Stimulated activated CD8-positive, alpha-beta memory T cell treated with anti-CD3 and anti-CD28 coated beads, Interleukin-2, amount 100 ng/mL, for 1 hour (primary cell): ENCODE measurements around the gene ARHGAP25.
A peak's percentile ranks its signal among the peaks of the same experiment; 100 is the strongest.

Source experiments
- DNase-seq, 2 donors: peaks; one replicate each; pipeline ENCODE4 v3.0.0-alpha.2; 2020; ENCODE audit warnings: low read depth in 2 of 2

Gene ARHGAP25

GRCh38 chr2:68829749-68830148 is 95.1 kb downstream of the ARHGAP25 start:
- no peak for DNase-seq

GRCh38 chr2:68831686-68832232 is 97.1 kb downstream of the ARHGAP25 start:
- DNase-seq, result no peak

GRCh38 chr2:68832233-68832869 is 97.7 kb downstream of the ARHGAP25 start:
- peak; percentile 12 for DNase-seq

- DNase-seq, result no peak
Measured at GRCh38 chr2:68833162-68833561, 98.6 kb downstream of the ARHGAP25 start.

- DNase-seq, result no peak
Measured at GRCh38 chr2:68834737-68835376, 100.2 kb downstream of the ARHGAP25 start.

GRCh38 chr2:68835621-68836020 is 101.0 kb downstream of the ARHGAP25 start:
- no peak for DNase-seq

GRCh38 chr2:68837164-68837860 is 102.7 kb downstream of the ARHGAP25 start:
- peak; percentile 38 to 41 for DNase-seq

GRCh38 chr2:68837861-68838341 is 103.3 kb downstream of the ARHGAP25 start:
- DNase-seq, result no peak

GRCh38 chr2:68838641-68839040 is 104.0 kb downstream of the ARHGAP25 start:
- DNase-seq, result no peak

- no peak for DNase-seq
Measured at GRCh38 chr2:68839260-68839833, 104.7 kb downstream of the ARHGAP25 start.

GRCh38 chr2:68845043-68845442 is 110.4 kb downstream of the ARHGAP25 start:
- no peak for DNase-seq

- no peak for DNase-seq
Measured at GRCh38 chr2:68846091-68846490, 111.5 kb downstream of the ARHGAP25 start.

- DNase-seq, result no peak
Measured at GRCh38 chr2:68847751-68848150, 113.1 kb downstream of the ARHGAP25 start.

- no peak for DNase-seq
Measured at GRCh38 chr2:68849579-68850030, 115.0 kb downstream of the ARHGAP25 start.

- DNase-seq, result no peak
Measured at GRCh38 chr2:68850524-68850923, 115.9 kb downstream of the ARHGAP25 start.

- no peak for DNase-seq
Measured at GRCh38 chr2:68853035-68853434, 118.4 kb downstream of the ARHGAP25 start.

GRCh38 chr2:68853915-68854314 is 119.3 kb downstream of the ARHGAP25 start:
- no peak for DNase-seq

GRCh38 chr2:68854476-68854875 is 119.9 kb downstream of the ARHGAP25 start:
- DNase-seq, result no peak

GRCh38 chr2:68855550-68855949 is 120.9 kb downstream of the ARHGAP25 start:
- no peak for DNase-seq

GRCh38 chr2:68857202-68857845 is 122.7 kb downstream of the ARHGAP25 start:
- no peak for DNase-seq

- DNase-seq, result no peak
Measured at GRCh38 chr2:68857855-68858456, 123.3 kb downstream of the ARHGAP25 start.
